ENCODE data around the gene TBX6.
"Not testable (repeated sequence)": the region's sequence is repeated elsewhere in the genome, so short reads cannot be mapped to it uniquely, and the experiment has no call there.

The TBX6 gene

DNA sequence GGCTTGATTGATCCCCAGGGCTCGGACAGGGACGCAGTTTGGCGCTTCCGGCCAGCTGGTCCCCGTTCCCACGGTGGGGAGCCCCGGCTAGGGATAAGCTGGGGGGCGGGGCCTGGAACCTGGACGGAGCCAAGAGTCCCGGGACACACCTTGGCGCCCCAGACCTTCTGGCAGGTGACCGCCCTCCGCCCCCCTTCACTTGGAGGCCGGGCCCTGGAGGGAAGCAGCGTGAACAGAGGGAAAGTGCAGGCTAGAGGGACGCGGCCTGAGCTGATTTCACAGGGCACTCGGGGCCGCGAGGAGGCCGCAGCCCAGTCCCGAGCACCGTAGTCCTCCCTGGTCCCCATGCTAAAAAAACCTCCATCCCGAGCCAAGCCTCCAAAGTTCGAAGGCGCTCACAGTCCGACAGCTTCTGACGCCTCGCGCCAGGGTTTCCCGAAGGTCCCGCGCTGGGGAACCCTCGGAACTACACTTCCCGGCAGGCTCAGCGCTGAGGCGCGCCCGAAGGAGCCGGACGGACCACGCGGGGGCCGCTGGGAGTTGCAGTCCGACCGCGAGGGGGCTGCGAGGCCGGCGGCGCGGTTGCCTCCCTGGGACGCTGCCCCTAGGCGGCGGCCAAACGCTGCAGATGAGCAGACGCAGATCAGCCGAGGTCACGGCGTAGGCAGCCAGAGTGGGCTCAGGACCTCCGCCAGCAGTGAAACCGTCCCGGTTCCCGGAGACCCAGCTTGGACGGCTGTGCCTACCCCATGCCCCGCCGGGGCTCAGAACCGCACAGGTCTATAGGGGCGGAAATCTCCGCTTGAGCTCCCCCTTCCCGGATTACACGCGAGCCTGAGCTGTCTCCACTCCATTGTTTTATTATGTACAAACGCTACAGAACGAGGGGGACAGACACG lies at the start of gene TBX6:
TSS of gene TBX6 (minus strand) at position 451 of the 899 bp plus-strand sequence. CDS start 731 bp downstream, outside the sequence.
- peak; percentile 89 to 93 for DNase-seq (ENCODE audit: low read depth in 2 of 2)

- no peak for DNase-seq (ENCODE audit: low read depth in 2 of 2)
These were observed 48.1 kb upstream of the TBX6 start for GRCh38 chr16:30139583-30140481.

DNA sequence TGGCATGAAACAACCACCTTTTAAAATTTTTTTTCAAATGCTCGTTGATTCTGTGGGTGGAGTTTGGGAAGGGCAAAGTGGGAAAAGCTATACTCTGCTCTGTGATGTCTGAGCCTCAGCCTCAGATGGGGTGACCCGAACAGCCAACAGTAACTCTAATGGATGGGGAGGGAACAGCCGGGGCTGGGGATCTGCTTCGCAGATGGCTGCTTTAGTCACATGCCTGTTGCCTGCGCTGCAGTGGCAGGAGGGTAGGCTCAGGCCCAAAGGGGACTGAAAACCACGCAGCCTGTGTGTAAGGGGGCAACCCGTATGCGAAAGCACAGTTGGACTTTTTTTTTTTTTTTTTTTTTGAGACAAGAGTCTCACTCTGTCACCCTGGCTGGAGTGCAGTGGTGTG lies 46.2 kb upstream of the TBX6 start:
- no peak for DNase-seq (ENCODE audit: low read depth in 2 of 2)

GRCh38 chr16:30136971-30137605 lies 45.4 kb upstream of the TBX6 start:
- no peak for DNase-seq (ENCODE audit: low read depth in 2 of 2)

GRCh38 chr16:30132591-30132990 lies 40.9 kb upstream of the TBX6 start:
- DNase-seq (ENCODE audit: low read depth in 2 of 2) = no peak

- no peak for DNase-seq (ENCODE audit: low read depth in 2 of 2)
These were observed 40.2 kb upstream of the TBX6 start for GRCh38 chr16:30131869-30132475.

DNA sequence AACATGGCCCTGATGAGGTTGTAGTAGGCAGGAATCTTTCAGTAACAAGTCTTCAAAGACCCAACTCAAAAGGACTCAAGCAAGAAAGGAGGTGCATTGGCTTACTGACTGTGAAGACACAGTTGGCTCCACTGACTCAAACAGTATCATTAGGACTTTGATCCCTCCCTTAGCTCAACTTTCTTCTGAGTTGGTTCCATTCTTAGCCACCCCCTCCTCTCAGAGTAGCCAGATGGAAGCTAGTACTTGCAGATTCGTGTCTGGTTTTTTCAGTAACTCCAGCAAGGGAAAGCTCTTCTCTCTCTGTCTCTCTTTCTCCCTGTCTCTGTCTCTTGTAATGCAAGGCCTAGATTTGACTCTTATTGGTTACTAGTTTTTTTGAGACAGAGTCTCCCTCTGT lies 36.3 kb upstream of the TBX6 start:
- no peak for DNase-seq (ENCODE audit: low read depth in 2 of 2)

GRCh38 chr16:30125690-30126089 lies 34.0 kb upstream of the TBX6 start:
- not testable (repeated sequence) for DNase-seq (ENCODE audit: low read depth in 2 of 2)

DNA sequence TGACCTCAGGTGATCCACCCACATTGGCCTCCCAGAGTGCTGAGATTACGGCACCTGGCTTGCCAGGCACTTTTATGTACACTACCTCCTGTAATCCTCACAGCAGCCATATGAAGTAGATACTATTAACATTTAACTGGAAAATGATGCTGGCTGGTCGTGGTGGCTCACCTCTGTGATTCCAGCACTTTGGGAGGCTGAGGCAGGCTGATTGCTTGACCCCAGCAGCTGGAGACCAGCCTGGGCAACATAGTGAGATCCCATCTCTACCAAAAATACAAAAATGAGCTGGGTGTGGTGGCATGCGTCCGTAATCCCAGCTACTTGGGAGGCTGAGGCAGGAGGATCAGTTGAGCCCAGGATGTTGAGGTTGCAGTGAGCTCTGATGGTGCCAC lies 33.3 kb upstream of the TBX6 start:
- no peak for DNase-seq (ENCODE audit: low read depth in 2 of 2)

DNA sequence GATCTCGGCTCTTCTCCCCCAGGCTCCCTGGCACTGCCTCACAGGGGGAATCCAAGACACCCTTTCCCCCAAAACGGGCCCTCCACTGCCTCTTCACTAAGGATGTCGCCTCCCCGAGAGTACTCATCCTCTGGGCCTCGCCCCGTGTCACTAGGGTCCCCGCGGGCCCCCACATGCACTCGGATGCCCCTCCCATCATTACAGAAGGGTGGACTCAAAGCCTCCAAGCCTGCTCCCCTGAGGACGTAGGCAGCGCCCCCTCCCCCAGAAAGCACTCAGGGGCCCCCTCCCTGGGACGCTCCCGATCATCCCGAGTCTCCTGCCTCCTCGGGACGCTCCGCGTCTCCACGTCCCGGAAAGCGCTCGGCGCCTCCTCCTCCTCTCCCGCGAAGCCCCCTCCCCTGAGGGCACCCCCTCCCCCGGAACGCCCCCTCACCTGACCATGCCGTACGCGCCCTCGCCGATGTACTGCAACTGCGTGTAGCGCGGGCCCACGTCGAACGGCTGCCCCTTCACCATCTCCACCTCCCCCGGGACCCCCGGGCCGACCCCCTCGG lies 31.0 kb upstream of the TBX6 start:
- DNase-seq (ENCODE audit: low read depth in 2 of 2) = no peak

DNA sequence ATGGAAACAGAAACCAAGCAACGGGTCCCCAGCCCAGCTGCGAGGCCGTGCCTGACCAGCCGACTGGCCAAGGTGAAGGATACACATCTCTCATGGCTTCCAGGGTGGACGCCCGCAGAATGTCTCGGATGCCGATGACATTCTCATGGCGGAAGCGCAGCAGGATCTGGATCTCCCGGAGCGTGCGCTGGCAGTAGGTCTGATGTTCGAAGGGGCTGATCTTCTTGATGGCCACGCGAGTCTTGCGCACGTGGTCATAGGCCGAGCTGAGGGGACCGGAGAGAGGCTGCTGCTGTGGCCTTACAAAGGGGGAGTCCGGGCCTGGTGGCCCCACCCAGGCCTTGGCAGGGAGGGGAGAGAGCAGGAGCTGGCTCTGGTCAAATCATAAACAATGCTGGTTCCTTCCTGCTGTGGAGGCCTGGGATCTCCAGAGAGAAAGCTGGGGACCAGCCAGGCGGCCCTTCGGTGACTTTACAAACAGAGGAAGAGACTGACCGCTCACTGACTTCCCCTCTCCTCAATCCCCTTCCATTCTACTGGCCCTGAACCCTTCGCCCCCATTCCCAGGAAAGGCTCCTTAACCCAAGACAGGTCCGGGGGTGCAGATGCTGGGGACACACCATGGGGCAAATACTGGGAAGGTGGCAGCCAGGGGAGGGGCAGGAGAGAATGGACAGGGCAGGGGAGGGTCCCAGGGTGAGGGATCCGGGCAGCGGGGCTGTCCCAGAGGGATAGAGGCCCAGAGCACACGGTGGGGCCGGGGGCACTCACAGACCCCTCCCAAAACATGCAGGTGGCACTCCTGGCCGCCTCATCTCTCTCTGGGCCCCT lies 30.2 kb upstream of the TBX6 start:
- no peak for DNase-seq (ENCODE audit: low read depth in 2 of 2)

- DNase-seq (ENCODE audit: low read depth in 2 of 2) = no peak
These were observed 28.8 kb upstream of the TBX6 start for GRCh38 chr16:30120340-30121105.

DNA sequence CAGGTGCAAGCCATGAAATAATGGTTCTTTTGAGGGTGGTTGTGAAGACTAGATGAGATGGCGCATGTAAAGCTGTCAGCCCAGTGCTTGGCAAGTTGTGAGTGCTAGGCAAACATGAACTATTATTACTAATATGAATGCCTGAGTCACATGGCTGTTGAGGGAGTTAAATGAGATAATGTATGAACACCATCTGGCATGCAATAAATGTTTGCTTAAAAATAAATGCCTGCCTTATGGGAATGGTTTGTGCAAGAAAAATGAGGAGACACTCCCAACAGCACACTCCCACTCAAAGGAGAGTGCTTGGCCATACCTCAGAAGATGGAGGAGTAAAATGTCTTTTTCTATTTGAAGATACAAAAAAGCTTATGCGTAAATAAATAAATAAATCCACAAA lies 27.7 kb upstream of the TBX6 start:
- no peak for DNase-seq (ENCODE audit: low read depth in 2 of 2)

DNA sequence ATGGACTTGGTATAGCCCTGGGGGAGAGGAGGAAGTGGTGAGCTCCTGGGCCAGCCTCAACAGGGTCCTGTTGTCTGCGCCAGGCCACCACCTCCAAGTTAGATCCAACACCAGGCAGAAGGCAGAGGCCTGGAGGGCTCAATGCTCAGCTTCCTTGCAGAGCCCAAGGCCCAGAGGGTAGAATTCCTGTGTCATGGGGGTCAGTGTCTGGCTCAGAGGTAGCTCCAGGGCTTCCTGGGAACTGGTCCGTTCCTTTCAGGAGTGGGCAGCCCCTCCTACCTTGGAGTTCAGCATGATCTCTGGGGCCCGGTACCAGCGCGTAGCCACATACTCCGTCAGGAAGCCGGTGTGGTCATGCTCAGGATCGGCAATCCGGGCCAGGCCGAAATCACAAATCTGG lies 26.0 kb upstream of the TBX6 start:
- no peak for DNase-seq (ENCODE audit: low read depth in 2 of 2)

- DNase-seq (ENCODE audit: low read depth in 2 of 2) = no peak
These were observed 24.8 kb upstream of the TBX6 start for GRCh38 chr16:30116291-30117207.

DNA sequence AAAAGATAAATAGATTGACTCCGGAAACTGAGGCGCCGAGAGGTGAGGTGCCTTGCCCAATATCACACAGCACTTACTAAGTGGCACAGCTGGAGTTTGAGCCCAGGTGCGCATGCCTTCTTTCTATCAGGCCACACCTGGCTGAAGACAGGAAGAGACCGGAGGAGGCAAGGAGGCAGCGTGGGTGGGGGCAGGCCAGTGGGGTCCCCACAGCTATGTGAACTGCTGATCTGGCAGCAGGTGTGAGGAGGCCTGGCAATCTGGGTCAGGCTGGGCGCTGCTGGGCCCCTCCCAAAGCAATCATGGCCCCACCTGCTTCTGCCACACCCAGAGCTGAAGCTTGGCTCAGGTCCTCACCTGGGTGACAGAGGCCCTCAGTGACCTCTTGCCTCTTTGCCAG lies 23.5 kb upstream of the TBX6 start:
- DNase-seq (ENCODE audit: low read depth in 2 of 2) = no peak

GRCh38 chr16:30114833-30115232 lies 23.1 kb upstream of the TBX6 start:
- DNase-seq (ENCODE audit: low read depth in 2 of 2) = not testable (repeated sequence)

DNA sequence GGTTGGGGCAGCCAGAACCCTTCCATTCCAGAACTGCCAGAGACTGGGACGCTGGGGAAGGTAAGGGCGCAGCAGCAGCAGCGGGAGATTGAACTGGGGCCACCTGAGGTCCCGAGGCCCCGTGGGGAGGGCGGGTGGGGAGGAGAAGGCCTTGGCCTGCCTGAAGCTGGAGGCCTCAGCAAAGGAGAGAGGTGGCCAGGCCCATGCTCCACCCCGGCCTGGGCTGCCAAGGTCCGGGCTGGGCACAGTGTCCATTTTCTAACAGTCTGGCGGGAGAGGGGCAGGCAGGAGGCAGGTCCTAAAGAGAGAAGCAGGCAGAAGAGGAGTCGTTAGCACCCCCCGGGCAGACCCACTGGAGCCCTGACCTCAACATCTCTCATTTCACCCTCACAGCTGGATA lies 22.7 kb upstream of the TBX6 start:
- no peak for DNase-seq (ENCODE audit: low read depth in 2 of 2)
